ENCODE measurements around the gene LRRC58.

- no peak for TF ChIP-seq POLR2A (IDR thresholded peaks at IDR 0.05)
- TF ChIP-seq CTCF (IDR thresholded peaks at IDR 0.05), result no peak
- no peak for TF ChIP-seq POLR2AphosphoS5 (IDR thresholded peaks at IDR 0.05)
These were observed 67.9 kb downstream of the LRRC58 start for GRCh38 chr3:120281261-120281660.
